Esophagus muscularis mucosa (tissue), 4 donors: ENCODE measurements around the gene CHIT1. TPM values are rescaled to one million over a fixed set of nuclear protein-coding genes. Genes with fewer than 3 reads are reported as not detected.
A peak's percentile ranks its signal among the peaks of the same experiment; 100 is the strongest.
"Not testable (repeated sequence)": the region's sequence is repeated elsewhere in the genome, so short reads cannot be mapped to it uniquely, and the experiment has no call there.

ENCODE experiments used
- DNase-seq: peaks from one replicate; pipeline ENCODE4 v3.0.0-alpha.2; 2017; ENCODE audit errors: extremely low spot score
- H3K27ac ChIP-seq, 4 donors: fragments of 200-600 bp; sonication (generic); replicated peaks in 1 of 4; 1 replicate in 3 of 4; 2 replicates in 1 of 4; pipeline ENCODE4 v1.5.1; 2016 to 2019; ENCODE audit warnings: mild to moderate bottlenecking in 1 of 4
- H3K27me3 ChIP-seq, 4 donors: fragments of 200-600 bp; sonication (generic); one replicate each; pipeline versions ENCODE4 v1.5.1 to v1.6.0; 2016 to 2019
- H3K36me3 ChIP-seq, 4 donors: fragments of 200-600 bp; sonication (generic); one replicate each; pipeline ENCODE4 v1.5.1; 2016 to 2019
- H3K4me1 ChIP-seq, 4 donors: fragments of 200-600 bp; sonication (generic); one replicate each; pipeline ENCODE4 v1.5.1; 2016 to 2019
- H3K4me3 ChIP-seq, 4 donors: fragments of 200-600 bp; sonication (generic); 1 replicate in 2 of 4; 2 replicates in 2 of 4; pipeline ENCODE4 v1.5.1; 2016 to 2019; ENCODE audit warnings: mild to moderate bottlenecking in 4 of 4, moderate library complexity in 1 of 4
- H3K9me3 ChIP-seq, 4 donors: fragments of 200-600 bp; sonication (generic); 1 replicate in 3 of 4; 2 replicates in 1 of 4; pipeline ENCODE4 v1.5.1; 2016 to 2019
- CTCF ChIP-seq, 3 experiments: fragments of 200-600 bp in 2 of 3; fragments of 450-650 bp in 1 of 3; sonication (generic) in 2 of 3; IDR thresholded peaks; one replicate each; pipeline ENCODE4 v1.5.1; 2017 to 2019; ENCODE audit warnings: antibody characterized with exemption in 3 of 3, mild to moderate bottlenecking in 2 of 3, moderate library complexity in 1 of 3
- EP300 ChIP-seq: sonication (generic); formaldehyde crosslinking; IDR thresholded peaks from one replicate; pipeline ENCODE4 v1.6.1; 2017; ENCODE audit warnings: antibody characterized with exemption
- POLR2A ChIP-seq: fragments of 450-650 bp; IDR thresholded peaks from one replicate; pipeline ENCODE4 v1.6.1; 2017; ENCODE audit warnings: antibody characterized with exemption, moderate library complexity, mild to moderate bottlenecking, low read depth
- POLR2AphosphoS5 ChIP-seq, 2 donors: sonication (generic); formaldehyde crosslinking; IDR thresholded peaks; one replicate each; pipeline ENCODE4 v1.6.1; 2017; ENCODE audit warnings: antibody characterized with exemption in 2 of 2
- WGBS: methylation state at CpG from one replicate; pipeline ENCODE4 v1.1.5; 2018; 5-methylcytosine and 5-hydroxymethylcytosine counted together
- intact Hi-C: fragments of 100-400 bp; cut with DNase I; formaldehyde crosslinking; loops from one replicate; pipeline ENCODE4 v1.15.1; 2023
- total RNA-seq, 4 donors: library from RNA; depleted of rRNA; stranded (reverse); fragments of >200 nt; gene quantifications; one replicate each; pipeline versions ENCODE4 v1.1.0 to v1.2.1, GENCODE V29; 2016

CHIT1 gene
- total RNA-seq, 4 donors from 2014 or later, result 0.11 to 0.26 (median 0.17) TPM; not detected in 1

GRCh38 chr1:203265541-203265940, 36.1 kb upstream of the CHIT1 start:
- intact Hi-C loops, result loop anchor here (5.0 kb wide), 1 partner anchor 177 kb away; no protein-coding TSS in a partner anchor
- TF ChIP-seq POLR2AphosphoS5 (IDR thresholded peaks at IDR 0.05) (no peak), CTCF (IDR thresholded peaks at IDR 0.05) (no peak), EP300 (no peak)
- 84% methylated on average over 4 of the region's 4 CpGs for WGBS
- no peak for DNase-seq
- Histone ChIP-seq H3K27ac (no peak overlapping the region), H3K4me1 (peaks cover 2 to 12% (median 6%) of the 10 kb centered on the region in 4 donors), H3K9me3 (no peaks in the 10 kb centered on the region), H3K36me3 (no peaks in the 10 kb centered on the region), H3K27me3 (no peaks in the 10 kb centered on the region), H3K4me3 (no peak overlapping the region)

GRCh38 chr1:203264052-203264501, 34.6 kb upstream of the CHIT1 start:
- intact Hi-C loops, result no loop called here

GRCh38 chr1:203263496-203263895, 34.0 kb upstream of the CHIT1 start:
- no peak overlapping the region for H3K4me3 ChIP-seq
- no peaks in the 10 kb centered on the region for H3K36me3 ChIP-seq
- TF ChIP-seq CTCF (IDR thresholded peaks at IDR 0.05), result no peak
- TF ChIP-seq EP300, result no peak
- TF ChIP-seq POLR2A, result no peak
- TF ChIP-seq POLR2AphosphoS5 (IDR thresholded peaks at IDR 0.05), result no peak
- WGBS, result 68% methylated on average over 10 of the region's 10 CpGs
- no peaks in the 10 kb centered on the region for H3K27me3 ChIP-seq
- no peak overlapping the region for H3K27ac ChIP-seq
- peaks cover 2 to 6% (median 5%) of the 10 kb centered on the region in 4 donors for H3K4me1 ChIP-seq
- H3K9me3 ChIP-seq, result no peaks in the 10 kb centered on the region
- intact Hi-C loops, result no loop called here
- peak; percentile 91 for DNase-seq

More at GRCh38 chr1:203264052-203264501, 34.6 kb upstream of the CHIT1 start:
- Histone ChIP-seq H3K27ac (no peak overlapping the region), H3K4me3 (no peak overlapping the region), H3K36me3 (no peaks in the 10 kb centered on the region), H3K4me1 (peaks cover 2 to 10% (median 6%) of the 10 kb centered on the region in 4 donors), H3K27me3 (no peaks in the 10 kb centered on the region), H3K9me3 (no peaks in the 10 kb centered on the region)
- DNase-seq, result no peak
- WGBS, result 73% methylated on average over 6 of the region's 6 CpGs
- TF ChIP-seq POLR2A (no peak), POLR2AphosphoS5 (IDR thresholded peaks at IDR 0.05) (no peak), CTCF (IDR thresholded peaks at IDR 0.05) (no peak), EP300 (no peak)

- H3K36me3 ChIP-seq, intact Hi-C loops, H3K4me3 ChIP-seq, H3K9me3 ChIP-seq, H3K4me1 ChIP-seq, H3K27ac ChIP-seq, DNase-seq: not testable (repeated sequence)
- WGBS, result 98% methylated on average over 6 of the region's 9 CpGs
- peaks cover 0 to 24% (median 0%) of the 10 kb centered on the region in 4 donors for H3K27me3 ChIP-seq
Observed at GRCh38 chr1:203256636-203257035, 27.2 kb upstream of the CHIT1 start.

GRCh38 chr1:203254782-203255181, 25.3 kb upstream of the CHIT1 start:
- H3K27me3 ChIP-seq, result peaks cover 0 to 24% (median 0%) of the 10 kb centered on the region in 4 donors
- H3K4me1 ChIP-seq, H3K27ac ChIP-seq, intact Hi-C loops, DNase-seq, H3K9me3 ChIP-seq, H3K36me3 ChIP-seq, H3K4me3 ChIP-seq: not testable (repeated sequence)

- no peaks in the 10 kb centered on the region for H3K36me3 ChIP-seq
- no peak for TF ChIP-seq POLR2A
- TF ChIP-seq CTCF (IDR thresholded peaks at IDR 0.05), result no peak
- TF ChIP-seq EP300, result no peak
- no peak for TF ChIP-seq POLR2AphosphoS5 (IDR thresholded peaks at IDR 0.05)
- no peak overlapping the region for H3K4me3 ChIP-seq
- intact Hi-C loops, result no loop called here
- H3K9me3 ChIP-seq, result peaks cover 0 to 6% (median 0%) of the 10 kb centered on the region in 4 donors
- H3K4me1 ChIP-seq, result no peaks in the 10 kb centered on the region
- no peak for DNase-seq
- H3K27me3 ChIP-seq, result peaks cover 0 to 24% (median 0%) of the 10 kb centered on the region in 4 donors
- 71% methylated on average over 3 of the region's 3 CpGs for WGBS
- no peak overlapping the region for H3K27ac ChIP-seq
Observed at GRCh38 chr1:203252678-203253077, 23.2 kb upstream of the CHIT1 start.
